Hepatocyte (in vitro differentiated cells): Measurements from ENCODE around the gene NUDT3. TPM values are rescaled to one million over a fixed set of nuclear protein-coding genes. Genes with fewer than 3 reads are reported as not detected.
"Not testable (repeated sequence)": the region's sequence is repeated elsewhere in the genome, so short reads cannot be mapped to it uniquely, and the experiment has no call there.

ENCODE experiments used
- DNase-seq: peaks from one replicate; pipeline ENCODE4 v3.0.0-alpha.2; 2016; ENCODE audit warnings: low spot score
- H2AFZ ChIP-seq: fragments of 200-600 bp; sonication (generic); 2 replicates; pipeline ENCODE4 v1.6.0; 2016; ENCODE audit warnings: antibody characterized with exemption, mild to moderate bottlenecking
- H3K27ac ChIP-seq: fragments of 200-600 bp; sonication (generic); 2 replicates; pipeline ENCODE4 v1.5.1; 2016; ENCODE audit warnings: mild to moderate bottlenecking
- H3K27me3 ChIP-seq: fragments of 200-600 bp; sonication (generic); 2 replicates; pipeline ENCODE4 v1.6.1; 2016
- H3K36me3 ChIP-seq: fragments of 200-600 bp; sonication (generic); replicated peaks from 2 replicates; pipeline ENCODE4 v1.5.1; 2016; ENCODE audit warnings: low read depth; ENCODE audit not compliant: insufficient read depth
- H3K4me1 ChIP-seq: fragments of 200-600 bp; sonication (generic); 2 replicates; pipeline ENCODE4 v1.5.1; 2016; ENCODE audit warnings: mild to moderate bottlenecking, moderate library complexity; ENCODE audit not compliant: insufficient read depth
- H3K4me2 ChIP-seq: fragments of 200-600 bp; sonication (generic); 2 replicates; pipeline ENCODE4 v1.6.0; 2016
- H3K4me3 ChIP-seq: fragments of 200-600 bp; sonication (generic); 2 replicates; pipeline ENCODE4 v1.5.1; 2016; ENCODE audit warnings: mild to moderate bottlenecking
- H3K79me2 ChIP-seq: fragments of 200-600 bp; sonication (generic); 2 replicates; pipeline ENCODE4 v1.6.0; 2017; ENCODE audit warnings: mild to moderate bottlenecking
- H3K9me2 ChIP-seq: fragments of 200-600 bp; sonication (generic); replicated peaks from 2 replicates; pipeline ENCODE4 v1.6.0; 2017; ENCODE audit warnings: mild to moderate bottlenecking; ENCODE audit not compliant: insufficient read depth
- H3K9me3 ChIP-seq: fragments of 200-600 bp; sonication (generic); 2 replicates; pipeline ENCODE4 v1.5.1; 2016; ENCODE audit warnings: low read depth, mild to moderate bottlenecking
- H4K20me1 ChIP-seq: fragments of 200-600 bp; sonication (generic); 2 replicates; pipeline ENCODE4 v1.6.0; 2016; ENCODE audit warnings: mild to moderate bottlenecking; ENCODE audit not compliant: insufficient read depth, poor library complexity, severe bottlenecking
- EZH2 ChIP-seq: fragments of 200-600 bp; sonication (generic); IDR thresholded peaks from 2 replicates; pipeline ENCODE4 v1.6.1; 2016; ENCODE audit warnings: antibody characterized with exemption, mild to moderate bottlenecking, borderline replicate concordance
- EZH2phosphoT487 ChIP-seq: fragments of 200-600 bp; sonication (generic); IDR thresholded peaks from one replicate; pipeline ENCODE4 v1.6.1; 2018; ENCODE audit warnings: antibody characterized with exemption, mild to moderate bottlenecking, low read depth, moderate library complexity; ENCODE audit not compliant: unreplicated experiment, severe bottlenecking
- WGBS: methylation state at CpG from one replicate; pipeline ENCODE4 v1.1.6; 2016; ENCODE audit warnings: low lambda C conversion rate; ENCODE audit errors: missing lambda C conversion rate; 5-methylcytosine and 5-hydroxymethylcytosine counted together
- polyA plus RNA-seq: library from polyadenylated mRNA; unstranded; fragments of >200 nt; fragmentation: Nextera tagmentation; extraction: Ambion mirVana; gene quantifications from 2 replicates; pipeline ENCODE4 v1.2.1, GENCODE V29; 2016
- total RNA-seq: library from RNA; depleted of rRNA; stranded (reverse); fragments of >200 nt; gene quantifications from 2 replicates; pipeline ENCODE4 v1.2.3, GENCODE V29; 2014
- TF ChIP-seq, protein P1 (sequence below): fragments of 200-600 bp; sonication (generic); IDR thresholded peaks from 2 replicates; pipeline ENCODE4 v1.5.1; 2016; ENCODE audit warnings: antibody characterized with exemption, mild to moderate bottlenecking; ENCODE audit not compliant: poor library complexity

The NUDT3 gene
- total and polyA plus RNA-seq, 2 experiments from 2014 or later: 6.2 to 20.4 TPM

- Histone ChIP-seq H3K4me1 (no peaks in the 10 kb centered on the region), H3K79me2 (peaks cover 74% of the 10 kb centered on the region), H2AFZ (no peak overlapping the region), H4K20me1 (peaks cover 6% of the 10 kb centered on the region), H3K36me3 (no peaks in the 10 kb centered on the region), H3K9me3 (no peaks in the 10 kb centered on the region), H3K4me2 (no peak overlapping the region), H3K27me3 (no peaks in the 10 kb centered on the region), H3K27ac (no peak overlapping the region), H3K9me2 (no peaks in the 10 kb centered on the region), H3K4me3 (no peak overlapping the region)
- TF ChIP-seq, protein P1, sequence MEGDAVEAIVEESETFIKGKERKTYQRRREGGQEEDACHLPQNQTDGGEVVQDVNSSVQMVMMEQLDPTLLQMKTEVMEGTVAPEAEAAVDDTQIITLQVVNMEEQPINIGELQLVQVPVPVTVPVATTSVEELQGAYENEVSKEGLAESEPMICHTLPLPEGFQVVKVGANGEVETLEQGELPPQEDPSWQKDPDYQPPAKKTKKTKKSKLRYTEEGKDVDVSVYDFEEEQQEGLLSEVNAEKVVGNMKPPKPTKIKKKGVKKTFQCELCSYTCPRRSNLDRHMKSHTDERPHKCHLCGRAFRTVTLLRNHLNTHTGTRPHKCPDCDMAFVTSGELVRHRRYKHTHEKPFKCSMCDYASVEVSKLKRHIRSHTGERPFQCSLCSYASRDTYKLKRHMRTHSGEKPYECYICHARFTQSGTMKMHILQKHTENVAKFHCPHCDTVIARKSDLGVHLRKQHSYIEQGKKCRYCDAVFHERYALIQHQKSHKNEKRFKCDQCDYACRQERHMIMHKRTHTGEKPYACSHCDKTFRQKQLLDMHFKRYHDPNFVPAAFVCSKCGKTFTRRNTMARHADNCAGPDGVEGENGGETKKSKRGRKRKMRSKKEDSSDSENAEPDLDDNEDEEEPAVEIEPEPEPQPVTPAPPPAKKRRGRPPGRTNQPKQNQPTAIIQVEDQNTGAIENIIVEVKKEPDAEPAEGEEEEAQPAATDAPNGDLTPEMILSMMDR: no peak
- TF ChIP-seq EZH2phosphoT487 (no peak), EZH2 (no peak)
- no peak for DNase-seq
- 79% methylated on average over 4 of the region's 4 CpGs for WGBS
These were observed 23.1 kb downstream of the NUDT3 start for GRCh38 chr6:34369385-34369784.

GRCh38 chr6:34366639-34366921, 25.9 kb downstream of the NUDT3 start:
- TF ChIP-seq, protein P1: no peak
- TF ChIP-seq EZH2phosphoT487 (no peak), EZH2 (no peak)
- no peak for DNase-seq
- Histone ChIP-seq H3K79me2 (peaks cover 78% of the 10 kb centered on the region), H3K4me2 (no peak overlapping the region), H3K4me1 (peaks cover 8% of the 10 kb centered on the region), H3K9me2 (no peaks in the 10 kb centered on the region), H3K9me3 (no peaks in the 10 kb centered on the region), H3K27ac (no peak overlapping the region), H3K36me3 (no peaks in the 10 kb centered on the region), H3K27me3 (no peaks in the 10 kb centered on the region), H3K4me3 (no peak overlapping the region), H4K20me1 (peaks cover 18% of the 10 kb centered on the region), H2AFZ (no peak overlapping the region)
- WGBS: 83% methylated on average over 3 of the region's 3 CpGs

DNA sequence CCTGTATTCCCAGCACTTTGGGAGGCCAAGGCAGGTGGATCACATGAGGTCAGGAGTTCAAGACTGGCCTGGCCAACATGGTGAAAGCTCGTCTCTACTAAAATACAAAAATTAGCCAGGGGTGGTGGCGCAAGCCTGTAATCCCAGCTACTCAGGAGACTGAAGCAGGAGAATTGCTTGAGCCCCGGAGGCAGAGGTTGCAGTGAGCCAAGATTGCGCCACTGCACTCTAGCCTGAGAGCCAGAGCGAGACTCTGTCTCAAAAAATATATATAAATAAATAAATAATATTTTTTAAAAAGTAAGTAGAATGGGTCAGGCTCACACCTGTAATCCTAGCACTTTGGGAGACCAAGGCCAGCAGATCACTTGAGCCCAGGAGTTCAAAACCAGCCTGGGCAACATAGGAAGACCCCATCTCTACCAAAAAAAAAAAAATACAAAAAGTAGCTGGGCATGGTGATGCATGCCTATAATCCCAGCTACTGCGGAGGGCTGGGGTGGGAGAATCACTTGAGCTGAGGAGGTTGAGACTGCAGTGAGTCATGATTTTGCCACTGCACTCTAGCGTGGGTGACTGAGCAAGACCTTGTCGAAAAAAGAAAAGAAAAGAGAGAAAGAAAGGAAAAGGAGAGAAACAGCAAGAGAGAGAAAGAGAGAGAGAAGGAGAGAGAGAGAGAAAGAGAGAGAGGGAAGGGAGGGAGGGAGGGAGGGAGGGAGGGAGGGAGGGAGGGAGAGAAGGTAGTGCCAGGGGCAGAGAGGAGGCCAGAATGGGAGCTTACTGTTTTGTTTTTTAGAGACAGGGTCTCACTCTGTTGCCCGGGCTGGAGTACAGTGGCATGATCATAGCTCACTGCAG, 26.5 kb downstream of the NUDT3 start:
- not testable (repeated sequence) for H3K4me2 ChIP-seq, H3K27ac ChIP-seq, H3K27me3 ChIP-seq, H2AFZ ChIP-seq, H3K36me3 ChIP-seq, H3K4me3 ChIP-seq, DNase-seq, H3K9me2 ChIP-seq, H3K9me3 ChIP-seq, H3K4me1 ChIP-seq
- 89% methylated on average over 9 of the region's 9 CpGs for WGBS
- Histone ChIP-seq H3K79me2 (peaks cover 78% of the 10 kb centered on the region), H4K20me1 (peaks cover 18% of the 10 kb centered on the region)

GRCh38 chr6:34363681-34364075, 28.8 kb downstream of the NUDT3 start:
- not testable (repeated sequence) for H3K4me2 ChIP-seq, H3K9me3 ChIP-seq, DNase-seq, H3K27me3 ChIP-seq, H3K36me3 ChIP-seq, H3K9me2 ChIP-seq, H3K4me3 ChIP-seq, H2AFZ ChIP-seq, H3K27ac ChIP-seq
- WGBS: 92% methylated on average over 9 of the region's 9 CpGs
- peaks cover 25% of the 10 kb centered on the region for H4K20me1 ChIP-seq
- H3K79me2 ChIP-seq: peaks cover 78% of the 10 kb centered on the region
- peaks cover 13% of the 10 kb centered on the region for H3K4me1 ChIP-seq
